Fibroblast of upper back skin (primary cell): ENCODE measurements around the gene VDAC1.
"Not testable (repeated sequence)": the region's sequence is repeated elsewhere in the genome, so short reads cannot be mapped to it uniquely, and the experiment has no call there.

Experiments
- DNase-seq: peaks from one replicate; pipeline ENCODE4 v3.0.0-alpha.2; 2013

VDAC1 gene

DNA sequence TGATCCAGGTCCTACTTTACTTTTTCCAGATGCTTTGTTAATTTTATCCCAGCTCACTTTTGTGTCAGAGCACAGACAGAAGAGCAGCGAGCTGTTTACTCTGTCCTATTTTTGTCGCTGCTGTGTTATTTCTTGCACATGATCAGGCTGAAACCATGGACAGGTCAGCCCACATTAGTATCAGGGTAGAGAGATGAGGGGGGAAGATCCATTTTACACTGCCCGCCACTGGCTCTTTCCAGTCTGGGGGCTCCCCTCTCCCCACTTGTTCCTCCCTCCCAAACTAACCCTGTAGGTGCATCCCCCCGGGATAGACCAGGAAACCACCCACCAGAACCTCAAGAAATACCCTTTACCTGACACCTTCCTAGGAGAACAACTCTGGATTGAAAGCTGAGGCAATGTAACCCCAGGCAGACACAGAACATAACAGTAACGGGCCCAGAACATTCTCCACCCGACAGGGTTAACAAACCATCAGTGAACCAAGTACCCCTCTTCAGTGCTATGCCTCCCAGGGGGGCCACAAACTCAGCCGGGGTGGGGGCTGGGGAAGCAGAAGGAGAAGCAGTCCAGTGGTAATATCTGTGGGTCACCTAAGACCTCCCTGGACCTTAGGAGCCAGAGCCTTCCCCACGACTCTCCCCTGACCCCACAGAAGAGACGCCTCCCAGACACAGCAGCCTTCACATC, 10.3 kb downstream of the VDAC1 start:
- no peak for DNase-seq

GRCh38 chr5:133993185-133993936, 11.4 kb downstream of the VDAC1 start:
- peak; percentile 70 for DNase-seq

GRCh38 chr5:133992429-133993155, 12.2 kb downstream of the VDAC1 start:
- DNase-seq: no peak

- DNase-seq: no peak
These were observed 13.4 kb downstream of the VDAC1 start for GRCh38 chr5:133991171-133991910.

DNA sequence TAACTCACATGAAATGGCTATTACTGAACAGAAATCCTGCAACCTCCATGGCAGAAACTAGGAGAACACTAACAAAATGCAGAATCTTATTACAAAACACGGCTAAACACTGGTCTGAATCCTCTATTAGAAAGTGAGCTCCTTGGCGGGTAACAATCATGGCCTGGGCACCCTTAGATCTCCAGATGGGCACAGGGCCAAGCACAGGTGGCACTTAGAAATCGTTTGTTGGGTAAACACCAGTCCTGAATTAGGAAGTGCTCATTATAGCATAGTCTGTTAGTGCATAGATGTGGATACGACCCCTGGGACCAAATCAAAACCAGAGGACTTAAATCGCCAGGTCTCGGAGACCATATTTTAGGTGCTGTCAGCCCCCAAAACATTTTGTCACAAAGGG, 14.4 kb downstream of the VDAC1 start:
- DNase-seq: no peak

- no peak for DNase-seq
These were observed 19.1 kb downstream of the VDAC1 start for GRCh38 chr5:133985540-133986180.

- no peak for DNase-seq
These were observed 21.1 kb downstream of the VDAC1 start for GRCh38 chr5:133983674-133984073.

- DNase-seq: no peak
These were observed 23.1 kb downstream of the VDAC1 start for GRCh38 chr5:133981714-133982113.

DNA sequence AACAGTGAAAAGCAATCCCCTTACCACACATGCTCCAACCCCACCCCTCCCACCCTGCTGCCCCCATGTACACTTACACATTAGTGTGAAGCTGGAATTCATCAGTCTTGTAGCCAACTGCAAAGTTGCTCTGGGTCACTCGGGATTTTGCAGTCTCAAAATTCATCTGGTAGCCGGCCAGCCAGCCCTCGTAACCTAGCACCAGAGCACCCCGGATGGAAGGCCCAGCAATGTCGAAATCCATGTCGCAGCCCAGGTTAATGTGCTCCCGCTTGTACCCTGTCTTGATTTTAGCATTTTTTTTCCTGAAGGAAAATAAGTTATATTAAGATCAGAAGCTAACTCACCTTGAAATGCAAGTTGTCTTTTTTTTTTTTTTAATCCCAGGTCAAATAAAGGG, 24.1 kb downstream of the VDAC1 start:
- DNase-seq: no peak

DNA sequence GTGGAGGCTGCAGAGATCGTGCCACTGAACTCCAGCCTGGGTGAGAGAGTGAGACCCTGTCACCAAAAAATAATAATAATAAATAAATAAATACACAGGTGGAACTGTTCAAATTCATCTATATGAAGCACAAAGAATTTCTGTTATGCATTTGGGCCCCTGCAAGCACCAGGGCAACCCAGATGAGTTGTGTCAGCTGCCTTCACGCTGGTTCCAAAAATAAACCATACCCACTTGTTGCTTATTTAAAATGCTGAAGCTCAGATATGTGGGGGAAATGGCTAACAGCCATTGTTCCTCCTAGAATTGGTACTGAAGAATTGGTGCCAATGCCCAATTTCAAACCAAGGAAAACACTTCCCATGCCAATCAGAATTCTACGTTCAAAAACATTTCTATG, 25.8 kb downstream of the VDAC1 start:
- no peak for DNase-seq

DNA sequence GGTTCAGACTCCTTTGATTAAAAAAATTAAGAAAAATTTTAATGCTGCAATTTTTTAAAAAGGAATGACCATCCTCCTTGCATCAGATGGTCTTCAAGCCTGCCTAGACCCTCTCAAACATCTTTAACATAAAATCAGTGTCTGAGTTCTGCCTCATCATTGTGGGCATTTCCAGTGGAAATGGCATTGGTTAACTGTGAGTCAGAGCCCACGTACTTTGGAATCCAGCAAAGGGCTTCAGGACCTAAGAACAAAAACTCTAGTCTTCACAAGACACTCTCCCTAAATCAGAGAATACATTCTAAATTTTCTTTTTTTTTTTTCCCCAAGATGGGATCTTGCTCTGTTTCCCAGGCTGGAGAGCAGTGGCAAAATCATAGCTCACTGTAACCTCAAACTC, 26.9 kb downstream of the VDAC1 start:
- DNase-seq: peak; percentile 69

- DNase-seq: no peak
These were observed 27.5 kb downstream of the VDAC1 start for GRCh38 chr5:133977161-133977787.

- not testable (repeated sequence) for DNase-seq
These were observed 29.2 kb downstream of the VDAC1 start for GRCh38 chr5:133975546-133975945.

DNA sequence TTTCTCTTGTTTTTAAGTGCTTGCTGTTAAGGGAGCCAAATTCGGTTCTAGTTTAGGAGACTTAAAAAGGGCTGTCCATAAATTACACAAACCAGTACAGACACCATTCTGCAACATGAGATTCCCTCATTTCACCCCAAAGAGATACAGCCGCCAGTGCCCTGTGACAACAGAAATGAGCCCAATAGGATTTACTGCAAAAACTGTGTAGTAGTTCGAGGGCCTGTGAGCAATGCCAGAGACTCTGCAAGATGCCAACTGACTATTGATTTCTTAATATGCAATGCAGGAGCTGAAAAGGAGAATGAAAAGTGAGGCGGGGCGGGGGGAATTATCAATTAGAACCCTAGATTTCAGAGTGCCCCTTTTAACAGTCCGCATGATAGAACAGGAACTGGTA, 30.6 kb downstream of the VDAC1 start:
- DNase-seq: no peak

- no peak for DNase-seq
These were observed 34.4 kb downstream of the VDAC1 start for GRCh38 chr5:133970325-133970909.

- no peak for DNase-seq
These were observed 35.0 kb downstream of the VDAC1 start for GRCh38 chr5:133969654-133970324.

DNA sequence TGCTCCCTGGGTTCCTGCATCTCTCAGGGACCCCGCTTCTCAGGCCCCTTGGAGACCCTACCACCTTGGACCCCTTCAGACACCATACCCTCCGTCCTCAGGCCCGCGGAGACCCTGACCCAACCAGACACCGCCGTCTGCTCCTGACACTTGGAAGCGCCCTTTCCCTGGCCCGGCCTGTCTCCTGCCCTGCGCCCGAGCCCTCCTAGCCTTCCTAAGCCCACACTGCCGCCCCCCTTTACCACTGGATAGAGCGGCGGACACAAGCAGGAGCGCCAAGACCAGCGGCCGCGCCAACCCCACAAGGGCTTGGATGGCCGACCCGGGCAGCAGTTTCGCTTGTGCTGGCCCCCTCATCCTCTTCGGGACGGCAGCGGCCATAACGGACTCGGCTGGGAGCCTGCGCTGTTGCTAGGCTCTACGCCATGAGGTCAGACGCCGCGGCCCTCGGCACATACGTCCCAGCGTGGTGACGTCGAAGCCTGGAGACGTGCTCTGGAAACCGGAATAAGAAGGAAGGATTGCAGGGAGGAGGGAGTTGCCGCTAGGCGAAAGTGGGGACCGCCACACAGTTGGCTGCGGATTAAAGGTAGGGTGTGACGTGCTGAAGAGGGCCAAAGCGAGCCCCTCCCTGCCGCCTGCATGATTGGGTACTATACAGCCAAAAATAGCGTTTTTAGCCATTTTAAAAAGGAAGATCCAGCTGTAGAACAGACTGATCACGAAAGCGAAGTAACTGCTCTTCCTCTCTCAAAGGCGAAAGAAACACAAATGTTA, 36.4 kb downstream of the VDAC1 start, which contains the start of gene C5orf15:
C5orf15 (minus strand) TSS at position 422 of the 777 bp plus-strand sequence; CDS start at position 381, 41 bp downstream.
- peak; percentile 97 for DNase-seq

GRCh38 chr5:133967698-133968203, 37.0 kb downstream of the VDAC1 start:
- peak; percentile 11 for DNase-seq

DNA sequence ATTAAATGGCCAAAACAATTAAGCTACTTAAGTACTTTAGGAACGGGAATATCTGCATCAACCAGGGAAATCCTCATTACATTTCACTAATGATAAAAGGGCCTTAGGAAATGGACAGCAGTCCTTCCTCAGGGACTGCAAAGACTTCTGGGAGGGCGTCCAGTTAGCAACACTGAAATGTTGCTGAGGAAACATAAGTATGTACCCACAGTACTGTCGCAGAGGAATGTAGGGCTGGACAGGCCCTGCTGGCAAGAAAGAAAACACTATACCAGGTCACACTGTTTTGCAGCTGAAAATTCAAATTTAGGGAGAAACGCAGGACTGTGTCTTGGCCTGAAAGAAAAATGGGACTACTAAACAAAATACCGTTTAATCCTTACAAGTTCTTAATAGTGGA, 37.7 kb downstream of the VDAC1 start:
- DNase-seq: peak; percentile 15

DNA sequence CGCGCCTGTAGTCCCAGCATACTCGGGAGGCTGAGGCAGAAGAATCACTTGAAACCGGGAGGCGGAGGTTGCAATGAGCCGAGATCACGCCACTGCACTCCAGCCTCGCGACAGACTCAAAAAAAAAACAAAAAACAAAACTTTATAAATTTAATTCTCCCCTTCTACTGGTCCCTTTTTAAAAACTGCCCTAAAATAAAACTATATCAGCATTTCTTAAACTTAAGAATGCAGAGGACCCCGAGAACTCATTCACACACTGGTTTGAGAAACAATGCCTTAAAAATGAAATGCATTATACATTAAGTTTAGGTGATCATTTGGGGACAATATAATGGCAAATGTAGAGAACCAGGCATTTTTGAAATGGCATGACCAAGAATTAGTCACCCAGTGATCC, 38.7 kb downstream of the VDAC1 start:
- DNase-seq: no peak
